ENCODE results near the gene C6orf136.
"Not testable (repeated sequence)": the region's sequence is repeated elsewhere in the genome, so short reads cannot be mapped to it uniquely, and the experiment has no call there.

DNA sequence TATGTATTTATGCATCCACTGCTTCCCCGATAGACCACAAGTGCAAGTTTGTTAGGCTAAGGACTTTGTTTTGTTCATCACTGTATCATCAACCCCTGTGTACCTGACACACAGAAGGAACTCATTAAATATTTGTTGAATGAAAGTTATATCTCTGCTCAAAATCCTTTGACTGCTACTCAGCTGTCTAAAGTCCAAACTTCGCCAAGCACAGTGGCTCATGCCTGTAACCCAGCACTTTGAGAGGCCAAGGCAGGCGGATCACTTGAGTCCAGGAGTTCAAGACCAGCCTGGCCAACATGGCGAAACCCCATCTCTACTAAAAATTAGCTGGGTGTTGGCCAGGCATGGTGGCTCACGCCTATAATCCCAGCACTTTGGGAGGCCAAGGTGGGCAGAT is 11.0 kb downstream of the C6orf136 start:
- TF ChIP-seq EP300, POLR2A, POLR2AphosphoS5 (IDR thresholded peaks at IDR 0.05): not testable (repeated sequence)
- TF ChIP-seq, protein P1, sequence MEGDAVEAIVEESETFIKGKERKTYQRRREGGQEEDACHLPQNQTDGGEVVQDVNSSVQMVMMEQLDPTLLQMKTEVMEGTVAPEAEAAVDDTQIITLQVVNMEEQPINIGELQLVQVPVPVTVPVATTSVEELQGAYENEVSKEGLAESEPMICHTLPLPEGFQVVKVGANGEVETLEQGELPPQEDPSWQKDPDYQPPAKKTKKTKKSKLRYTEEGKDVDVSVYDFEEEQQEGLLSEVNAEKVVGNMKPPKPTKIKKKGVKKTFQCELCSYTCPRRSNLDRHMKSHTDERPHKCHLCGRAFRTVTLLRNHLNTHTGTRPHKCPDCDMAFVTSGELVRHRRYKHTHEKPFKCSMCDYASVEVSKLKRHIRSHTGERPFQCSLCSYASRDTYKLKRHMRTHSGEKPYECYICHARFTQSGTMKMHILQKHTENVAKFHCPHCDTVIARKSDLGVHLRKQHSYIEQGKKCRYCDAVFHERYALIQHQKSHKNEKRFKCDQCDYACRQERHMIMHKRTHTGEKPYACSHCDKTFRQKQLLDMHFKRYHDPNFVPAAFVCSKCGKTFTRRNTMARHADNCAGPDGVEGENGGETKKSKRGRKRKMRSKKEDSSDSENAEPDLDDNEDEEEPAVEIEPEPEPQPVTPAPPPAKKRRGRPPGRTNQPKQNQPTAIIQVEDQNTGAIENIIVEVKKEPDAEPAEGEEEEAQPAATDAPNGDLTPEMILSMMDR (IDR thresholded peaks at IDR 0.05): not testable (repeated sequence)

Data from sigmoid colon (tissue), 4 donors.